Activated CD4-positive, alpha-beta T cell treated with anti-CD3 and anti-CD28 coated beads, Interleukin-2, amount 50 U/mL, for 48 hours (primary cell): ENCODE data around the gene SLC35A5.
A peak's percentile ranks its signal among the peaks of the same experiment; 100 is the strongest.

ENCODE experiments used
- DNase-seq, 2 experiments: peaks; one replicate each; pipeline ENCODE4 v3.0.0-alpha.2; 2020

SLC35A5 gene

DNA sequence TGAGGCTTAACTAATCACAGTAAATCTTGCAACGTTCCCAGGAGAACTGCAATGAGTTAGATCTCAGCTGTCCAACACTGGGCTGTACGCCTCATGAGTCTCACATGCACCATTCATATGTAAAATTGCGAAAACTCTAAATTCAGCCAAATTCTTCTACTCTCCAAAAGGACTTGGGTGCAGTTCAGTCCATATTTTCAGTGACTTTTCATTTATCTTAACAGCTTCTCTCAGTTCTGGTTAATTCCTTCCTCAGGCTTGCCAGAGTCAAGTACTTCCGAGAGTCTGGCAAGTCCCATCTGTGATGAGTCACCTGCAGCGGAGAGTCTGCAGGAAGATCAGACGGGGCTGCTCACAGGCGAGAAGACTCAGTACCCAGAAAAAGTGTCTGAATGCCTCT is 67.6 kb downstream of the SLC35A5 start:
- DNase-seq = peak; percentile 13 to 35

DNA sequence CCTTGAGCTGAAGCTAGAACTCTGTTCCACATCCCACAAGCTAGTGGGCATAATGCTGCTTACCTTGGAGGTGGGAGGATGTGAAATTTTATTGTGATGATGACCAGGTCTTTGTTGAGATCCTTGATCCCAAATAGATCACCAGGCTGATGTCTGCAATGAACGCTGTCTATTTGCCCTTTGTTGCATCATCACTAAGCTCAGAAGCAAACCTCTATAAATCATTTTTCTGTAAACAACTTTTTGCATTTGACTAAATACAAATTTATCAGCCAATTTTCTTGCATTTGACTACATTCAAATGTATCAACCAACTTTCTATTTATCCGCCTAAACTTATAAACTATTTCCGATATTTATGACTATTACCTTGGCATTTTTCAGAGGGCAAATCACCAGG is 69.4 kb downstream of the SLC35A5 start:
- no peak for DNase-seq

DNA sequence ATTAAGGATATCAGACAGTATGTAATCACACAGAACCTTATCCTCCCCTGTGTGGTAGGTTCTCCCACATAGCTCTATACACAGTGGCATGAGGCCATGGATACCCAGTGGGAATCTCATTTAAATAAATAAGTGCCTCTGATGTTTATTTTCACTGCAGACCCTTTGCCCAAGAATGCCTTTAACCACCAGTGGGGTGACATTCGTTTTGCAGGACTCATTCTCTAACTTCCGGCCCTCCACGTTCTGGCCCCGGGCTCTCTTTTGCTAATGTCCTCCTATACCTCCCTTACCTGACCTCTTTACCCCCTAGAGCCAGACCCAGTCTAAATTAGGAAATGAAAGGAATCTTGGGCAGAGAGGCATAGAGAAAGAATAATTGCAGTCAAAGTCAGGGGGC is 70.8 kb downstream of the SLC35A5 start:
- DNase-seq = no peak

DNA sequence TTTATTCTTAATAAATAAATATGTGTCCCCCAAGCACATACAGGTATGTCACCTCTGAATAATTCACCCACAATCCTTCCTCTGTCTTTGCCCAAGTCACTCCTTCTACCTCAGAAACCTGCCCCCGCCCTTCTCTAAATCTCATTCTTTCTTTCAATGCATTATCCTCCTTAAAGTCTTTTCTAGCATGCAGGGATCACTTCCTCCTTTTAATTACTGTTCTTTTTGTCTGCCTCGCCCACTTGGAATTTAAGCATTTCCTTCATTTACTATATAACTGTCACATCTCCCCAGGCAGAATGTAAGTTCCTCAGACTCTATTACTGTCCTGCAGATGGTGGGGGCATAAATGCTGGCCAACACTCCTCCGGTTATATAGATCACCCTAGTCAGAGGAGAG is 71.3 kb downstream of the SLC35A5 start:
- no peak for DNase-seq

DNA sequence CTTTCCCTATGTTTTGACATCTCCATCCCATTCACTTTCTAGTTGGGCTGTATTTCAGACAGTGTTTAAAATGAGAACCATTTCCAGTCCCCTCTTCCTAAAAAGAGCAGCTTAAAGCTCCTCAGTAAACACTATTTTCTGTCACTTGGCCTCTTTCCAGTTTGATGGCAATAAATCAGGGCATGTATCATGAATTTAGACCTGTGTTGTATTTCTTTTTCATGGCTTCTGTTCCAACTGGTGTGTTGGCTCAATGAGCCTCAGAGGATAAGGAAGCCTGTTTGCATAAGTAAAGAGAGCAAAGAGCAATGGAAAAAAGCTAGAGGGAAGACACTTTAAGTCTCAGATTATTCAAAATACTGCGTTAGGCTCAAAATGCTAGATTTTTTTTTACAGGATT is 71.9 kb downstream of the SLC35A5 start:
- DNase-seq = no peak

DNA sequence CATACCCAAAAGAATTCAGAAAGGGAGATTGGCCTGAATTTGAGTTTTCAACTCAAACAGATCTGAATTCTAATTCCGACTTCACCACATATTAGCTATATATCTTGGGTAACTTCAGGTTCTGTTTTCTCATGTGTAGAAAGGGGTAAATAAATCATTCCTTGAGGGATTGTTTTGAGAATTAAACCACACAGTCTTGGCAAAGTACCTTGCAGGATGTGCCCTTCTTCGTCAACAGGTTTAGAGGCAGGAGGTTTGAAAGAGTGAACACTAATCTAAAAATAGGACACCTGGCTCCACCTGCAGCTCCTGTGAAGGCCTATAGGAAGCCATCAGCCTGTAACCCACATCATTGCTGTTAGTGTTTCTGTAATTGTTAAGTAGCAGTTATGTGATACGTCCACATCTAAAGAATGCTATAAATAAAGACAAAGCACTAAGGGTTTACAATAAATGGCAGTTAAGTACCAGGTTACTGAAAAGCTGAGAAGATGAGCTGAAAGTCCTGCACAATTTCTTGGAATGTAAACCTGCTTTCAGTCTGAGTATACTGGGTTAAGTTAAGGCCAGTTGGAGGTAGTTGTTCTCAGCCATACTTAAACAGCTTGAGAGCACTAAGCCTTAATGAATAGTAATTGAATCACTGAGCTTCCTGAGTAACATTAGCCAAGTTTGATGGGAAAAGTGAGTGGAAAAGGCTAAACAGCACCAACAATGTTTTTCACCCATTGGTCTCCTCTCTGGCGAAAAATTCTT is 73.1 kb downstream of the SLC35A5 start:
- DNase-seq = no peak
